Transverse colon (tissue), 4 donors: ENCODE measurements around the gene PRSS53. TPM values are rescaled to one million over a fixed set of nuclear protein-coding genes. Genes with fewer than 3 reads are reported as not detected.

ENCODE experiments used
- DNase-seq: peaks from one replicate; pipeline ENCODE4 v3.0.0-alpha.2; 2019
- H3K27ac ChIP-seq, 4 donors: fragments of 200-600 bp; sonication (generic); 2 replicates each; pipeline ENCODE4 v1.5.1; 2016 to 2018; ENCODE audit warnings: inconsistent platforms in 4 of 4
- H3K27me3 ChIP-seq: fragments of 200-600 bp; sonication (generic); 2 replicates; pipeline ENCODE4 v1.5.1; 2017; ENCODE audit warnings: inconsistent platforms
- H3K36me3 ChIP-seq, 4 donors: fragments of 200-600 bp; sonication (generic); 2 replicates each; pipeline ENCODE4 v1.5.1; 2017 to 2019; ENCODE audit warnings: inconsistent platforms in 4 of 4
- H3K4me1 ChIP-seq, 4 donors: fragments of 200-600 bp; sonication (generic); 2 replicates each; pipeline ENCODE4 v1.5.1; 2017 to 2020; ENCODE audit warnings: inconsistent platforms in 4 of 4
- H3K4me3 ChIP-seq, 4 donors: fragments of 200-600 bp; sonication (generic); 1 replicate in 1 of 4; 2 replicates in 3 of 4; pipeline versions ENCODE4 v1.5.1 to v1.6.1; 2017 to 2019; ENCODE audit warnings: inconsistent platforms in 4 of 4
- H3K9me3 ChIP-seq, 2 donors: fragments of 200-600 bp; sonication (generic); 2 replicates each; pipeline ENCODE4 v1.5.1; 2017 to 2019; ENCODE audit warnings: inconsistent platforms in 2 of 2
- EP300 ChIP-seq: sonication (generic); formaldehyde crosslinking; IDR thresholded peaks from one replicate; pipeline ENCODE4 v1.6.1; 2017; ENCODE audit warnings: antibody characterized with exemption, low read depth
- POLR2A ChIP-seq: fragments of 450-650 bp; IDR thresholded peaks from one replicate; pipeline ENCODE4 v1.6.1; 2016; ENCODE audit warnings: antibody characterized with exemption, mild to moderate bottlenecking, moderate library complexity
- POLR2AphosphoS5 ChIP-seq, 3 donors: sonication (generic); formaldehyde crosslinking; IDR thresholded peaks; one replicate each; pipeline ENCODE4 v1.6.1; 2016; ENCODE audit warnings: antibody characterized with exemption in 3 of 3
- WGBS, 2 donors: methylation state at CpG; one replicate each; pipeline ENCODE4 v1.1.5; 2018; ENCODE audit warnings: low coverage in 1 of 2; 5-methylcytosine and 5-hydroxymethylcytosine counted together
- in situ Hi-C, 4 donors: fragments of 200-750 bp; cut with MboI; loops; one replicate each; pipeline versions ENCODE4 v1.15.0 to v1.15.1; 2017; ENCODE audit warnings: low sequenced_read_pairs in 3 of 4, low pct_ligation_motif_present in 1 of 4, low pct_unique_long_range_greater_than_20kb in 1 of 4
- intact Hi-C: fragments of 100-400 bp; cut with DNase I; formaldehyde crosslinking; loops from one replicate; pipeline ENCODE4 v1.15.1; 2023; ENCODE audit warnings: low total_unique reads
- total RNA-seq, 4 donors: library from RNA; depleted of rRNA; stranded (reverse); fragments of >200 nt; gene quantifications; one replicate each; pipeline ENCODE4 v1.1.0, GENCODE V29; 2016
- TF ChIP-seq, protein P1 (sequence below), 5 experiments: fragments of 200-600 bp in 3 of 5; fragments of 450-650 bp in 2 of 5; sonication (generic) in 3 of 5; IDR thresholded peaks; 1 replicate in 2 of 5; 2 replicates in 3 of 5; pipeline ENCODE4 v1.5.1; 2016 to 2017; ENCODE audit warnings: antibody characterized with exemption in 5 of 5, inconsistent platforms in 3 of 5, mild to moderate bottlenecking in 2 of 5, moderate library complexity in 1 of 5

PRSS53 gene
- total RNA-seq, 4 donors from 2014 or later, result 1.1 to 5.2 (median 3.1) TPM

DNA sequence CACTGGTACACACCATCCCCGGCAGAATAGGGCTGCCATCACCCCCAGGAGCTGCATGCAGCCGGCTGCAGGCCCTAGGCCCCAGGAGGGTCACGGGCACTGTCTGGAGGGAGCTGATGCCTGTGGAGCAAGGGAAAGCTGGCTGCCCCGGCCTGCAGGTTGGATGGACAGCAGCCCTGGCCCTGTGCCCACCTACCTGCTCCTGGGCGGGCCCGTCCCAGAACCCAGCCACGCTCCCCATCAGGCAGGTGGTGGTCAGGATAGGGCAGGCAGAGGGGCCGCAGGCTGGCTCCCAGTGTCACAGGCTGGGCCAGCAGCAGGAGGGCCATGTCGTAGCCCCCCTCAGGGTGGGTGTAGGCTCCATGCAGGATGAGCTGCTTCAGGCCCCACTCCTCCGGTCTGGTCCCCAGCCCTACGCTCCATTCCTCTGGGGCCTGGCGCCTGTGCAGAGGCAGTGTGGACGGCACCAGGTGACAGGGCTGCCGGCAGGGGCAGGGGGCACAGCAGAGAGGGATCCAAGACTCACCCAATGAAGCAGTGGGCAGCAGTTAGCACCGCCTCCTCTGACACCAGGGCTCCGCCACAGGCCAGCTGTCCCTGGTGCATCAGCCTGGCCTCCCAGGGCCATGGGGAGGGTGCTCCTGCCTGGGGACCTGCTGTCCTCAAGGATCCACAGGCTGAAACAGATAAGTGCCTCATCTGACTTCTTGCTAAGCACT, 4.0 kb downstream of the PRSS53 start:
- Histone ChIP-seq H3K9me3 (no peaks in the 10 kb centered on the region), H3K36me3 (peaks cover 0 to 12% (median 8%) of the 10 kb centered on the region in 4 donors), H3K4me1 (no peaks in the 10 kb centered on the region), H3K27ac (no peak overlapping the region), H3K27me3 (no peaks in the 10 kb centered on the region), H3K4me3 (no peak overlapping the region)
- in situ Hi-C loops, result no loop called here
- DNase-seq, result no peak
- WGBS, 2 donors, result 90% methylated on average over 12 of the region's 16 CpGs; no CpG with 5 or more reads in 1 of the 2 donors
- intact Hi-C loops, result no loop called here
- TF ChIP-seq, protein P1, sequence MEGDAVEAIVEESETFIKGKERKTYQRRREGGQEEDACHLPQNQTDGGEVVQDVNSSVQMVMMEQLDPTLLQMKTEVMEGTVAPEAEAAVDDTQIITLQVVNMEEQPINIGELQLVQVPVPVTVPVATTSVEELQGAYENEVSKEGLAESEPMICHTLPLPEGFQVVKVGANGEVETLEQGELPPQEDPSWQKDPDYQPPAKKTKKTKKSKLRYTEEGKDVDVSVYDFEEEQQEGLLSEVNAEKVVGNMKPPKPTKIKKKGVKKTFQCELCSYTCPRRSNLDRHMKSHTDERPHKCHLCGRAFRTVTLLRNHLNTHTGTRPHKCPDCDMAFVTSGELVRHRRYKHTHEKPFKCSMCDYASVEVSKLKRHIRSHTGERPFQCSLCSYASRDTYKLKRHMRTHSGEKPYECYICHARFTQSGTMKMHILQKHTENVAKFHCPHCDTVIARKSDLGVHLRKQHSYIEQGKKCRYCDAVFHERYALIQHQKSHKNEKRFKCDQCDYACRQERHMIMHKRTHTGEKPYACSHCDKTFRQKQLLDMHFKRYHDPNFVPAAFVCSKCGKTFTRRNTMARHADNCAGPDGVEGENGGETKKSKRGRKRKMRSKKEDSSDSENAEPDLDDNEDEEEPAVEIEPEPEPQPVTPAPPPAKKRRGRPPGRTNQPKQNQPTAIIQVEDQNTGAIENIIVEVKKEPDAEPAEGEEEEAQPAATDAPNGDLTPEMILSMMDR (IDR thresholded peaks at IDR 0.05), result no peak
- TF ChIP-seq POLR2AphosphoS5 (IDR thresholded peaks at IDR 0.05), result no peak
- no peak for TF ChIP-seq POLR2A
- no peak for TF ChIP-seq EP300

DNA sequence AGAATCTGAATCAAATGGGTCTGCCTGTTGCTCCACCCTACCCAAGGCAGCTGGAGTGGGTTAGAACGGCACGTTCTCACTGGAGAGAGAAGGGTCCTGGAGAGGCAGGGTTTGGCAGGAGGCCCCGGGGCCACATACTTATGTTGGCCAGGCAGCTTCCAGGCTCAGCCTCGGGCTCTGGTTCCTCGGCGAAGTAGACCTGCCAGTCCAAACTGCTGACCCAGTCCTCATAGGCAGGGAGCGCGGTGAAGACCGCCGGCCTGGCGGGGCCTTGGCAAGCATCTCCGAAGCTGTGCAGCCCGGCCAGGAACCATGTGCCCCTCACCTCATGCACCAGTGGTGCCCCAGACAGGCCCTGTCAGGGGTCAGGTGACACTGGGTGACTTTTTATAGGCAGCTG, 4.8 kb downstream of the PRSS53 start:
- no peak for DNase-seq
- TF ChIP-seq POLR2AphosphoS5 (IDR thresholded peaks at IDR 0.05) (no peak), EP300 (no peak), POLR2A (no peak)
- TF ChIP-seq, protein P1 (IDR thresholded peaks at IDR 0.05), result no peak
- intact Hi-C loops (no loop called here), in situ Hi-C loops (no loop called here)
- 73% methylated on average over 3 of the region's 13 CpGs; no CpG with 5 or more reads in 1 of the 2 donors for WGBS, 2 donors
- no peak overlapping the region for H3K4me3 ChIP-seq
- H3K27ac ChIP-seq, result no peak overlapping the region
- peaks cover 0 to 19% (median 9%) of the 10 kb centered on the region in 4 donors for H3K36me3 ChIP-seq
- H3K27me3 ChIP-seq, result no peaks in the 10 kb centered on the region
- no peaks in the 10 kb centered on the region for H3K4me1 ChIP-seq
- H3K9me3 ChIP-seq, result no peaks in the 10 kb centered on the region

DNA sequence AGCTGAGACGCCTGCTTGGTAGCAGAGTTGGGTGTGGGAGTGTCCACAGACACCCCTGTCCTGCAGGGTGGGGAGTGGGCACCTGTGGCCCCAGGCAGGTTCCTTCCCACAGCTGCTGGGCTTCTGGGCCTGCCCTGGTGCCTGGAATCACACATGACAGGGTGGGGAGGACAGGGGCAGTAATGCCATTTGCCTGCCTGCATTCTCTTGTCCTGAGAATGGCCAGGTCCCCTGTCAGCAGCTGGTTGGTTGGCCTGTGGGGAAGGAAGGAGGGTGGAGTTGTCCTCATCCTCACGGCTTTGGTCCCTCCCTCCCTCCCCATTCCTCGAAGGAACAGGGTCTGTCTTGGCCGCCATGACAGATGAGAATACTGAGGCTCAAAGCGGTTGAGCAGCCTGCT, 5.2 kb downstream of the PRSS53 start:
- in situ Hi-C loops, result no loop called here
- intact Hi-C loops, result no loop called here
- Histone ChIP-seq H3K9me3 (no peaks in the 10 kb centered on the region), H3K27me3 (no peaks in the 10 kb centered on the region), H3K36me3 (peaks cover 0 to 23% (median 11%) of the 10 kb centered on the region in 4 donors), H3K27ac (no peak overlapping the region), H3K4me1 (no peaks in the 10 kb centered on the region), H3K4me3 (no peak overlapping the region)
- no peak for DNase-seq
- TF ChIP-seq POLR2AphosphoS5 (IDR thresholded peaks at IDR 0.05), result no peak
- TF ChIP-seq, protein P1 (IDR thresholded peaks at IDR 0.05), result no peak
- no peak for TF ChIP-seq POLR2A
- no peak for TF ChIP-seq EP300
- WGBS, 2 donors, result 49% methylated on average over 5 of the region's 5 CpGs; no CpG with 5 or more reads in 1 of the 2 donors

DNA sequence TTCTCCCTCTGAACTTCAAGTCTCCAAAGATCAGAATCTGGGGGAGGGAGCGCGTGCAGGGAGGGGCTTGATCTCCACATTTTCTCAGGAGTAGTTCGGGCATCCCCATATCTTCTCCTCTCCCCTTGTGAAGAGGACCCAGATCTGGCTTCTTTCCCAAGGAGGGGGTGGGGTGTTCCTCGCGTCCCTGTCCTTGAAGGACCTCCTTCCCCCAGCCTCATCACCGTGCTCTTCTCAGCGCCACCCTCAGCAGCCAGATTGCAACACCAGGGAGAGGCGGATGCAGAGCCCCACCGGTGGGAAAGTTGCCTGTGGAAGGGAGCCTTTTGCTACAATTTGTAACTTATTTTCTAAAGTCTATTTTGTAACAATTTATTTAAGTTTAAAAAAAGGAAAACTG, 5.7 kb downstream of the PRSS53 start:
- WGBS, 2 donors, result 80 to 83% methylated on average over 1 to 9 of the region's 9 CpGs
- Histone ChIP-seq H3K4me1 (no peaks in the 10 kb centered on the region), H3K27me3 (no peaks in the 10 kb centered on the region), H3K36me3 (peaks cover 0 to 28% (median 13%) of the 10 kb centered on the region in 4 donors), H3K27ac (no peak overlapping the region), H3K9me3 (no peaks in the 10 kb centered on the region), H3K4me3 (no peak overlapping the region)
- in situ Hi-C loops (no loop called here), intact Hi-C loops (no loop called here)
- TF ChIP-seq EP300 (no peak), POLR2AphosphoS5 (IDR thresholded peaks at IDR 0.05) (no peak), POLR2A (no peak)
- TF ChIP-seq, protein P1 (IDR thresholded peaks at IDR 0.05), result no peak
- no peak for DNase-seq
